Ovary (tissue), 3 donors: ENCODE measurements around the gene FTCD.

Experiments used
- CTCF ChIP-seq, 3 donors: fragments of 450-650 bp in 2 of 3; fragments of 200-600 bp in 1 of 3; IDR thresholded peaks; one replicate each; pipeline versions ENCODE4 v1.5.1 to v1.8.0; 2016 to 2022; ENCODE audit warnings: antibody characterized with exemption in 3 of 3, mild to moderate bottlenecking in 1 of 3
- EP300 ChIP-seq: sonication (generic); formaldehyde crosslinking; IDR thresholded peaks from one replicate; pipeline ENCODE4 v1.6.1; 2017; ENCODE audit warnings: antibody characterized with exemption
- donor health status: DM: no; HTN: no; CAD: no.

- no peak for TF ChIP-seq EP300
- TF ChIP-seq CTCF (IDR thresholded peaks at IDR 0.05): no peak
Observed at GRCh38 chr21:46195595-46196195, 40.3 kb upstream of the FTCD start.
